Right cardiac atrium (tissue), 5 donors: ENCODE data around the gene NPC1. TPM values are rescaled to one million over a fixed set of nuclear protein-coding genes. Genes with fewer than 3 reads are reported as not detected.
"Not testable (repeated sequence)": the region's sequence is repeated elsewhere in the genome, so short reads cannot be mapped to it uniquely, and the experiment has no call there.

Experiments used
- ATAC-seq, 2 donors: fragments of 200-7000 bp; cut with Tn5 transposase; one replicate each; pipeline versions ENCODE4 v1.8.0 to v1.9.1; 2020; ENCODE audit warnings: moderate library complexity in 2 of 2, mild to moderate bottlenecking in 1 of 2
- DNase-seq, 3 donors: peaks; one replicate each; pipeline ENCODE4 v3.0.0-alpha.2; 2020
- H3K27ac ChIP-seq: one replicate; pipeline ENCODE4 v1.5.1; 2013; ENCODE audit warnings: mild to moderate bottlenecking, low read length, control low read depth, moderate library complexity
- H3K27me3 ChIP-seq: one replicate; pipeline ENCODE4 v1.6.1; 2013; ENCODE audit not compliant: control insufficient read depth, insufficient read depth
- H3K4me1 ChIP-seq: one replicate; pipeline ENCODE4 v1.6.1; 2013; ENCODE audit warnings: low read length; ENCODE audit not compliant: control insufficient read depth, insufficient read depth
- H3K4me3 ChIP-seq: one replicate; pipeline ENCODE4 v1.5.1; 2013; ENCODE audit warnings: low read length, control low read depth
- H3K9me3 ChIP-seq: one replicate; pipeline ENCODE4 v1.6.1; 2013; ENCODE audit warnings: low read length; ENCODE audit not compliant: control insufficient read depth
- WGBS: extraction: QIAGEN DNeasy Blood & Tissue Kit; methylation state at CpG from one replicate; pipeline ENCODE4 v1.1.7; 2013; 5-methylcytosine and 5-hydroxymethylcytosine counted together
- intact Hi-C, 4 donors: fragments of 100-400 bp; cut with DNase I; formaldehyde crosslinking; loops; one replicate each; pipeline versions ENCODE4 v1.11.0 to v1.14.0; 2022 to 2023
- polyA plus RNA-seq: library from polyadenylated mRNA; stranded (reverse); fragments of 200-250 nt; gene quantifications from one replicate; pipeline ENCODE4 v1.2.3, GENCODE V29; 2013
- total RNA-seq, 4 donors: library from RNA; stranded (reverse); fragmentation: NEBNext Ultra II Directional; extraction: Animal tissue kit (Norgen Biotek cat#: 25700); gene quantifications; one replicate each; pipeline ENCODE4 v1.2.1, GENCODE V29; 2021
- donor health status: healthy with polysubstance abuse.
- donor health status: DM: no; HTN: yes; CAD: no.
- donor health status: DM: no; HTN: no; CAD: no.
- donor health status: DM: no; HTN: yes; CAD: no; lungs with severe emphysema.
- donor health status: DM: yes; HTN: yes; CAD: no.

NPC1 gene
- total and polyA plus RNA-seq, 5 donors: 12.8 to 22.1 (median 13.4) TPM

DNA sequence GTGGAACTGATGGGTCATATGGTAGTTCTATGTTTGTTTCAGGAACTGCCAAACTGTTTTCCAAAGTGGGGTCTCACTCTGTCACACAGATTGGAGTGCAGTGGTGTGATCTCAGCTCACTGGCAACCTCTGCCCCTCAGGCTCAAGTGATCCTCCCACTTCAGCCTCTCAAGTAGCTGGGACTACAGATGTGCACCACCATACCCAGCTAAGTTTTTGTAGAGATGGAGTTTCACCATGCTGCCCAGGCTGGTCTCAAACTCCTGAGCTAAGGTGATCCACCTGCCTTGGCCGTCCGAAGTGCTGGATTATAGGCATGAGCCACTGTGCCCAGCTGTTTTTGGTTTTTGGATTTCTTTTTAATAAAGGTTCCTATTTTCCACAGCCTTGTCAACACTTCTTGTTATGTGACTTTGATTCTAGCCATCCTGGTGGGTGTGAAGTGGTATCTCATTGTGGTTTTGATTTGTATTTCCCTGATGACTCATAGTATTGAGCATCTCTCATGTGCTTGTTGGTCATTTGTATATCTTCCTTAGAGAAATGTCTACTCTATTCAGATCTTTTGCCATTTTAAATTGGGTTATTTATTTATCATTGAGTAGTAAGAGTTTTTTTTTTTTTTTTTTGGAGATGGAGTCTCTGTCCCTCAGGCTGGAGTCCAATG, 22.8 kb downstream of the NPC1 start:
- WGBS: 95% methylated on average over 2 of the region's 2 CpGs
- ATAC-seq: no peak

DNA sequence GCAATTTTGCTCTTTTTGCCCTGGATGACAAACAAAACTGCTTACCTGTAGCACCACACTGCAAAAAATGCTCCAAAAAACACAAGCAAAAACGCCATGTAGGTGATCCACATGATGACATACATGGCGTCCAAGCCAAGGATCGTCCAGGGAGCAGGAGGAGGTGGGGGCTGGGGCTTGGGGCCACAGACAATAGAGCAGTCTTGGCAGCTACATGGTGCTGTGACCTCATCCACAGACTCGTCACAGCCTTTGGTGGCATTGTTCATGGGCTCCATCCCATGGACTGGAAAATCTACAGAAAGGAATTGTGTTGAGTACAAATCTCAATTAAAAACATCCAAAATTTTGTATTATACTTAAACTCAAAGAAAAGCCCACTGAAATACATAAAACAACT, 26.1 kb downstream of the NPC1 start:
- WGBS: 82% methylated on average over 4 of the region's 4 CpGs
- no peaks in the 10 kb centered on the region for H3K27me3 ChIP-seq
- H3K27ac ChIP-seq: no peak overlapping the region
- no peak overlapping the region for H3K4me3 ChIP-seq
- intact Hi-C loops: no loop called here
- no peaks in the 10 kb centered on the region for H3K9me3 ChIP-seq
- H3K4me1 ChIP-seq: no peaks in the 10 kb centered on the region
- ATAC-seq (no peak), DNase-seq (no peak)

More for the DNA sequence above, 22.8 kb downstream of the NPC1 start:
- Histone ChIP-seq H3K4me1 (no peaks in the 10 kb centered on the region), H3K27ac (no peak overlapping the region), H3K9me3 (no peaks in the 10 kb centered on the region), H3K4me3 (no peak overlapping the region), H3K27me3 (no peaks in the 10 kb centered on the region)
- DNase-seq: no peak
- intact Hi-C loops: no loop called here

DNA sequence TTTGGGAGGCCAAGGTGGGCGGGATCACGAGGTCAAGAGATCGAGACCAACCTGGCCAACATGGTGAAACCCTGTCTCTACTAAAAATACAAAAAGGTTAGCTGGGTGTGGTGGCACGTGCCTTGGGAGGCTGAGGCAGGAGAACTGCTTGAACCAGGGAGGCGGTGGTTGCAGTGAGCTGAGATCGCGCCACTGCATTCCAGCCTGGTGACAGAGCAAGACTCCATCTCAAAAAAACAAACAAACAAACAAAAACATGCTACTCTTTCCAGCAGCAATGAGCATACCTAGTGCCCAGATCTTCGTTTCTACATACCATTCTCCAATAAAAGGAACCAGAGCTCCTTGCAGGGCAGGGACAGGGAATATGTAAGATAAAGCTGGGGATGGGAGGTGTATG, 28.8 kb downstream of the NPC1 start:
- H3K4me1 ChIP-seq, ATAC-seq, intact Hi-C loops, H3K27me3 ChIP-seq, H3K4me3 ChIP-seq, H3K27ac ChIP-seq, H3K9me3 ChIP-seq, DNase-seq: not testable (repeated sequence)
- 98% methylated on average over 8 of the region's 8 CpGs for WGBS

DNA sequence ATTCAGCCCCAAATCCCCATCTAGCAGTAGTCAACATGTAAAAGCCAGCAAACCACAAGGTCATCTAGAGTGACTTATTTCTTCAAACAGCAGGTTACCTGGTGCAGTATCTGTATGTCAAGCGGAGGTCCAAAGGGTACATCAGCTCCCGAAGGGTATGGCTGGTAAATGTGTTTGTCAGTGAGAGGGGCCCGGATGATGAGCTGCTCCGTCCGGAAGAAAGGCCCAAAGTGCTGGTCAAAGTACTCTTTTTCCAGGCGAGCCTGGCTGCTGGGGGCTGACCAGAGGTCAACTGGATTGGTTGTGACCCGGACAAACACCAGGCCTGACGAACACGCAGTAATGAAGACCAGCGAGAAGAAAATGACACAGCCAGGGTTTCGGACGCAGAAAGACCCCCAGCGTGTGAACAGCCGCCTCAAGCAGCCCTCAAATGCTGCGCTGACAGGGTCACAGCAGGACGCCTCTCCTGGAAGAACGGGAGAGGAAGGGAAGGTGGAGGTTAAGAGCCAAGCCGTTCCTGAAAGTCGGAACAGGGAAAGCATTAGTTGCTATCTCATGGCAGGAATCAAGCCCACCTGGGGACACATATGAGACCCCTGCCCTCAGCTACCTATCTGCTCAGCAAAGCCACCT, 30.0 kb downstream of the NPC1 start:
- H3K27ac ChIP-seq: no peak overlapping the region
- no peak overlapping the region for H3K4me3 ChIP-seq
- 95% methylated on average over 19 of the region's 19 CpGs for WGBS
- no peaks in the 10 kb centered on the region for H3K4me1 ChIP-seq
- intact Hi-C loops: no loop called here
- ATAC-seq: no peak
- H3K9me3 ChIP-seq: no peaks in the 10 kb centered on the region
- DNase-seq: no peak
- no peaks in the 10 kb centered on the region for H3K27me3 ChIP-seq

DNA sequence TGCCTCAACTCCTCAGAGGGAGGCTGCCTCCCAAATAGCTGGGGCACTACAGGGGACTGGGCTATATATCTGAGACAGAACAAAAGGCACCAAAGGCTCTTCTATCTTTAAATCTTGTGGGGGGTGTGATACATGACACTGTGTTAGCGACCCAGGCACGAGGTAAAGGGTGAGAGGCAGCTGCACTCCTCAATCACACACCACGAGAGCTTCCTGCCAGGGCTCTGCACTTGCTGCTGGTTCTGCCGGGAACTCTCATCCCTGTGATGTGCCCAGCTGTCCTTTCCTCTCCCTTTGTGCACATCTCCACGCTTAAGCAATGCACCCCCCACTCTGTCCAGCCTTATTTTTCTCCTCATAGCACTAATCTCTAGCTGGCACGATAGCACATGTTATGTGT, 32.4 kb downstream of the NPC1 start:
- 88% methylated on average over 6 of the region's 6 CpGs for WGBS
- Histone ChIP-seq H3K4me3 (no peak overlapping the region), H3K9me3 (no peaks in the 10 kb centered on the region), H3K27ac (no peak overlapping the region), H3K27me3 (no peaks in the 10 kb centered on the region), H3K4me1 (no peaks in the 10 kb centered on the region)
- DNase-seq (no peak), ATAC-seq (no peak)
- intact Hi-C loops: no loop called here

DNA sequence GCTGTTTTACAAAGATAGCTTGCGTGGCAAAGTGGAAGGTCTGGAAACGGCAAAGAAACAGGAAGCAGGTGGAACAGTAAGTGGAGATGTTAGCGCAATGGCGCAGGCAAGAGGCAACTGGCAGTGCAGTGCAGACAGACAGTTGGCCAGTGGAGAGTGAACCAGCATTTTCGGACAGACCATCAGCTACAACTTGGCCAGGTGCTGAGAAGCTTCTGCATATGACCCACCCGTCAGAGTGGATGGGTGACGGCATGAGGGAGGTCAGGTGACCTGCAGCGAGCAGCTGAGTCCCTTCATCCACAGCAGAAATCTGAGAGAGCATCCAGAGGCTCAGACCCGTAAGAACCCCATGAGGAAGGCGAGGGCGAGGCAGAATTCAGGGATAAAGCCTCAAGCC, 33.8 kb downstream of the NPC1 start:
- ATAC-seq: no peak
- no peak for DNase-seq
- Histone ChIP-seq H3K27ac (no peak overlapping the region), H3K4me3 (no peak overlapping the region), H3K27me3 (no peaks in the 10 kb centered on the region), H3K9me3 (no peaks in the 10 kb centered on the region), H3K4me1 (no peaks in the 10 kb centered on the region)
- intact Hi-C loops: no loop called here
- 87% methylated on average over 11 of the region's 11 CpGs for WGBS

DNA sequence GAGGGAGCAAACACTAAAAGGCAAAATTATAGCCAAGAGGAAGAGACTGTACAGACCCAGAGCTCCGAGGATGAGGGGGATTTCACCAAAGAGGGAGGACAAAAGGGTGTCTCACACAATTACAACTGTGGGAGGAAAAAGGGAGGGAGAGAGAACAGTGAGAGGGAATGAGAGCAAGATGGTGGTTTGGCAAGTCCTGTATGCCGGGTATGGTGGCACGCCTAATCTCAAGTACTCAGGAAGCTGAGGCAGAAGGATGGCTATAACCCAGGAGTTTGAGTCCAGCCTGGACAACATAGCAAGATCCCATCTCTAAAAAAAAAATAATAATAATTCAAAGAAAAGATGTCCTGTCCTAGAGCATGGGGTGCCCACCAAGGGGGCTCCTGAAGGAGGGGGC, 34.3 kb downstream of the NPC1 start:
- Histone ChIP-seq H3K27ac (no peak overlapping the region), H3K4me3 (no peak overlapping the region), H3K27me3 (no peaks in the 10 kb centered on the region), H3K9me3 (no peaks in the 10 kb centered on the region), H3K4me1 (no peaks in the 10 kb centered on the region)
- 61% methylated on average over 3 of the region's 3 CpGs for WGBS
- ATAC-seq (no peak), DNase-seq (no peak)
- intact Hi-C loops: no loop called here

DNA sequence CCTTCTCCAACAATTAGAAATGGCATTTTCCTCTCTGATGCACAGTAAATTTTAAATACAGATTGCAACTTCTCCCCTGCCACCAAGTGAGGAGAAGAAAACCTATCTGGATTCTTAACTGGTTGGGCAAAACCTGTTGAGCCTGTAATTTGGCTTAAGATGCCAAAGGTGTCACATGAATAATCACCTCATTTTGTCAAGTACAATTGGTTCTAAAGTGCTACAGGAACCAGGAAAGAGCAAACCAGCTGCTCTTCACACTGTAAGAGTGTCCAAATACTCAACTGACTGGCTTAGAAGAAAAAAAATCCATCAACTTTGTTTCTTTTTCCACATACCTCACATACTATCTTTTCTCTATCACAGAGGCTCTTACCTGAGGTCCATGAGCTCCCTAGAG, 35.4 kb downstream of the NPC1 start:
- Histone ChIP-seq H3K27me3 (no peaks in the 10 kb centered on the region), H3K4me3 (no peak overlapping the region), H3K9me3 (no peaks in the 10 kb centered on the region), H3K4me1 (no peaks in the 10 kb centered on the region), H3K27ac (no peak overlapping the region)
- DNase-seq (no peak), ATAC-seq (no peak)
- intact Hi-C loops: no loop called here

DNA sequence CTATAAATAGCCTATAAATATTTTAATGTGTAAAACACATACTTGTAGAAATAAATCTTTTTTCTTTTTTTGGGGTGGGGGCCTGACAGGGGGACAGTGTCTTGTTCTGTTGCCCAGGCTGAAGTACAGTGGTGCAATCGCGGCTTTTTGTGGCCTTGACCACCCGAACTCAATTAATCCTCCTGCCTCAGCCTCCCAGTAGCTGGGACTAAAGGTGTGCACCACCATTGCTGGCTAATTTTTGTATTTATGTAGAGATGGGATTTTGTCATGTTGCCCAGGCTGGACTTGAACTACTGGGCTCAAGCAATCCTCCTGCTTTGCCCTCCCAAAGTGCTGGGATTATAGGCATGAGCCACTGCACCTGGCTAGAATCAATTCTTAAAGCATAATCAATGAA, 37.6 kb downstream of the NPC1 start:
- DNase-seq (no peak), ATAC-seq (no peak)
- intact Hi-C loops: no loop called here
- 97% methylated on average over 3 of the region's 3 CpGs for WGBS
- Histone ChIP-seq H3K9me3 (no peaks in the 10 kb centered on the region), H3K27ac (no peak overlapping the region), H3K27me3 (no peaks in the 10 kb centered on the region), H3K4me1 (no peaks in the 10 kb centered on the region), H3K4me3 (no peak overlapping the region)

DNA sequence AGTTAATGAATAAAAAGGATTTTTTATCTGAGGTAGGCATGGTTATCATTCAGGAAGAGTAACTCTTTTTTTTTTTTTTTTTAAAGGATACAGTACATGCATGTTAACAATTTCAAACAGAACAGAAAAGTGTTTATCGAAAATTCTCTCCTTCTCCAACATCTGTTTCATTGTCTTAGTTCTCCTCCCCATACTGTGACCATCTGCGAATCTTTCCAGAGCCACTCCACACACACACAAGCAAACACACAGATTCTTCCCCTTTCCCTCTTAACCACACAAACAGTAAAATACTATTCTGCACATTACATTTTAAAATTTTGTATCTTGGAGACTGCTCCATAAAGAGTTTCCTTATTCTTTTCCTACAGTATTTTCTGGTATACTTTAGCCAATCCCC, 38.0 kb downstream of the NPC1 start:
- ATAC-seq: no peak
- H3K27ac ChIP-seq: no peak overlapping the region
- H3K4me1 ChIP-seq: no peaks in the 10 kb centered on the region
- WGBS: 81% methylated on average over 2 of the region's 2 CpGs
- H3K27me3 ChIP-seq: no peaks in the 10 kb centered on the region
- intact Hi-C loops: no loop called here
- no peak for DNase-seq
- H3K9me3 ChIP-seq: no peaks in the 10 kb centered on the region
- H3K4me3 ChIP-seq: no peak overlapping the region

DNA sequence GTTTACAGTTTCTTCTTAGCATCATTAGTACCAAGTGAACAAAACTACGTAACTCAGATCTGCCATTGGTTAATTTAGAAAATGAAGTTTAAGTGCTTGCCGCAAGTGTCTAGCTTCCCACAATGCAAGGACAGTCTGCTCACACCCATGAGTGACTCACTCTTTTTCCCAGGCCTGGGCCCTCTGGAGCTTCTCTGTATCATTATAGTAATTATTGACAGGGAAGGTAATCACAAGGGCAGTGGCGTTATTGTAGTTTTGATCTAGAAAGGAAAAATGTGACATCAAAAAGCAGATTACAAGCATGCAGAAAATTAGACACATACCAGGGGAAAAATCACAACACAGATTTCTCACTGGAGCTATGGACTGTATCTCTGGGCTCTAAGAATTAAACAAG, 38.5 kb downstream of the NPC1 start:
- ATAC-seq (no peak), DNase-seq (no peak)
- Histone ChIP-seq H3K27ac (no peak overlapping the region), H3K9me3 (no peaks in the 10 kb centered on the region), H3K4me1 (no peaks in the 10 kb centered on the region), H3K4me3 (no peak overlapping the region), H3K27me3 (no peaks in the 10 kb centered on the region)
- intact Hi-C loops: no loop called here
- WGBS: 88% methylated on average over 3 of the region's 3 CpGs

DNA sequence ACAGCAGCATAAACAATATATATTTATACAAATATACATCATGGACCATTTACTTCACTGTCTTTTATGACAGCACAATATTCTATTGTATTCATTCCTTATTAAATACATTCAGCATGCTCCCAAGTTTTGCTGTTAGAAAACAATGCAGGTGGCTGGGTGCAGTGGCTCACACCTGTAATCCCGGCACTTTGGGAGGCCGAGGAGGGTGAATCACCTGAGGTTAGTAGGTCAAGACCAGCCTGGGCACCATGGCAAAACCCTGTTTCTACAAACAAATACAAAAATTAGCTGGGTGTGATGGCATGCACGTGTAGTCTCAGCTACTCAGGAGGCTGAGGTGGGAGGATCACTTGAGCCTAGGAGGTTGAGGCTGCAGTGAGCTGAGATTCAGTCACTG, 39.0 kb downstream of the NPC1 start:
- 84% methylated on average over 3 of the region's 3 CpGs for WGBS
- intact Hi-C loops: no loop called here
- H3K27me3 ChIP-seq: no peaks in the 10 kb centered on the region
- no peak overlapping the region for H3K27ac ChIP-seq
- no peak for ATAC-seq
- DNase-seq: no peak
- no peak overlapping the region for H3K4me3 ChIP-seq
- no peaks in the 10 kb centered on the region for H3K4me1 ChIP-seq
- H3K9me3 ChIP-seq: no peaks in the 10 kb centered on the region
